GM23338 (cell line): ENCODE results near the gene FARS2. TPM values are rescaled to one million over a fixed set of nuclear protein-coding genes. Genes with fewer than 3 reads are reported as not detected.

Source experiments
- ATAC-seq: fragments of 200-7000 bp; cut with Tn5 transposase; 3 replicates; pipeline ENCODE4 v1.9.1; 2020
- DNase-seq: peaks from one replicate; pipeline ENCODE4 v3.0.0-alpha.2; 2015; ENCODE audit warnings: low spot score
- H2AFZ ChIP-seq: fragments of 200-600 bp; sonication (generic); 2 replicates; pipeline ENCODE4 v1.8.0; 2016; ENCODE audit warnings: antibody characterized with exemption, mild to moderate bottlenecking, moderate library complexity
- H3F3A ChIP-seq: fragments of 200-600 bp; sonication (generic); replicated peaks from 2 replicates; pipeline ENCODE4 v1.8.0; 2017; ENCODE audit warnings: antibody characterized with exemption, mixed run types, low read depth
- H3K27ac ChIP-seq: fragments of 200-600 bp; sonication (generic); 2 replicates; pipeline ENCODE4 v1.6.1; 2016; ENCODE audit warnings: low read depth
- H3K27me3 ChIP-seq: fragments of 200-600 bp; sonication (generic); 2 replicates; pipeline ENCODE4 v1.8.0; 2016; ENCODE audit warnings: mild to moderate bottlenecking, mixed run types, moderate library complexity; ENCODE audit not compliant: insufficient read depth
- H3K36me3 ChIP-seq: fragments of 200-600 bp; sonication (generic); 2 replicates; pipeline ENCODE4 v1.8.0; 2016; ENCODE audit warnings: mild to moderate bottlenecking; ENCODE audit not compliant: insufficient read depth
- H3K4me1 ChIP-seq: fragments of 200-600 bp; sonication (generic); 2 replicates; pipeline ENCODE4 v1.8.0; 2016; ENCODE audit warnings: mild to moderate bottlenecking, moderate library complexity; ENCODE audit not compliant: insufficient read depth
- H3K4me2 ChIP-seq: fragments of 200-600 bp; sonication (generic); 2 replicates; pipeline ENCODE4 v1.7.1; 2017; ENCODE audit warnings: mixed run types
- H3K4me3 ChIP-seq: fragments of 200-600 bp; sonication (generic); 2 replicates; pipeline ENCODE4 v1.6.1; 2016; ENCODE audit warnings: mixed run types
- H3K79me2 ChIP-seq: fragments of 200-600 bp; sonication (generic); replicated peaks from 2 replicates; pipeline ENCODE4 v1.8.0; 2017; ENCODE audit warnings: mild to moderate bottlenecking; ENCODE audit not compliant: insufficient read depth
- H3K9me2 ChIP-seq: fragments of 200-600 bp; sonication (generic); 2 replicates; pipeline ENCODE4 v1.8.0; 2017; ENCODE audit not compliant: insufficient read depth
- H4K20me1 ChIP-seq: fragments of 200-600 bp; sonication (generic); replicated peaks from 2 replicates; pipeline ENCODE4 v1.8.0; 2017; ENCODE audit warnings: mild to moderate bottlenecking; ENCODE audit not compliant: insufficient read depth
- H3K27ac Mint-ChIP-seq: 2 replicates; pipeline ENCODE4 v1.8.0; 2020; ENCODE audit warnings: inconsistent platforms, mild to moderate bottlenecking, moderate library complexity, mixed read lengths
- H3K27me3 Mint-ChIP-seq: 3 replicates; pipeline ENCODE4 v1.8.0; 2022; ENCODE audit warnings: low read depth, mild to moderate bottlenecking, moderate library complexity, mixed read lengths, inconsistent platforms; ENCODE audit not compliant: insufficient read depth, poor library complexity
- H3K36me3 Mint-ChIP-seq: 3 replicates; pipeline ENCODE4 v1.8.0; 2021; ENCODE audit warnings: low read depth, mild to moderate bottlenecking, inconsistent platforms, moderate library complexity, mixed read lengths
- H3K4me1 Mint-ChIP-seq: 3 replicates; pipeline ENCODE4 v1.8.0; 2020; ENCODE audit warnings: mild to moderate bottlenecking, inconsistent platforms, mixed read lengths
- H3K4me3 Mint-ChIP-seq: 3 replicates; pipeline ENCODE4 v1.8.0; 2021; ENCODE audit warnings: moderate library complexity, mild to moderate bottlenecking, inconsistent platforms, mixed read lengths
- H3K9me3 Mint-ChIP-seq: 3 replicates; pipeline ENCODE4 v1.8.0; 2020; ENCODE audit warnings: moderate library complexity, mild to moderate bottlenecking, inconsistent platforms, mixed read lengths
- CREB1 ChIP-seq: fragments of 250-450 bp; sonication (Bioruptor Pico); IDR thresholded peaks from 2 replicates; pipeline ENCODE4 v1.5.0; 2020; ENCODE audit warnings: low read depth, mild to moderate bottlenecking, moderate library complexity
- ETS1 ChIP-seq: IDR thresholded peaks from 2 replicates; pipeline ENCODE4 v1.6.1; 2016; ENCODE audit warnings: antibody characterized with exemption
- EZH2 ChIP-seq: fragments of 200-600 bp; sonication (generic); IDR thresholded peaks from one replicate; pipeline ENCODE4 v1.8.0; 2017; ENCODE audit warnings: antibody characterized with exemption, mild to moderate bottlenecking, low read depth; ENCODE audit not compliant: unreplicated experiment
- EZH2phosphoT487 ChIP-seq: fragments of 200-600 bp; sonication (generic); IDR thresholded peaks from one replicate; pipeline ENCODE4 v1.8.1; 2018; ENCODE audit warnings: antibody characterized with exemption; ENCODE audit not compliant: unreplicated experiment
- JUNB ChIP-seq: IDR thresholded peaks from one replicate; pipeline ENCODE4 v1.6.1; 2016; ENCODE audit warnings: antibody characterized with exemption; ENCODE audit not compliant: unreplicated experiment
- NANOG ChIP-seq: IDR thresholded peaks from 2 replicates; pipeline ENCODE4 v1.6.1; 2016; ENCODE audit warnings: antibody characterized with exemption, borderline replicate concordance
- POLR2AphosphoS5 ChIP-seq: IDR thresholded peaks from 2 replicates; pipeline ENCODE4 v1.6.1; 2016; ENCODE audit warnings: antibody characterized with exemption, low read depth
- STAT1 ChIP-seq: IDR thresholded peaks from one replicate; pipeline ENCODE4 v1.6.1; 2016; ENCODE audit warnings: antibody characterized with exemption; ENCODE audit not compliant: unreplicated experiment
- ZNF114 ChIP-seq: fragments of 250-450 bp; sonication (Bioruptor Pico); IDR thresholded peaks from 2 replicates; pipeline ENCODE4 v1.5.0; 2020; ENCODE audit warnings: mild to moderate bottlenecking, moderate library complexity
- ZNF331 ChIP-seq: fragments of 250-450 bp; sonication (Bioruptor Pico); IDR thresholded peaks from 2 replicates; pipeline ENCODE4 v1.5.0; 2020; ENCODE audit warnings: low read depth, mild to moderate bottlenecking, moderate library complexity
- ZNF462 ChIP-seq: fragments of 250-450 bp; sonication (Bioruptor Pico); IDR thresholded peaks from 2 replicates; pipeline ENCODE4 v1.5.0; 2020; ENCODE audit warnings: mild to moderate bottlenecking, moderate library complexity
- polyA plus RNA-seq: library from polyadenylated mRNA; unstranded; fragments of >200 nt; fragmentation: Nextera tagmentation; extraction: Ambion mirVana; gene quantifications from 2 replicates; pipeline ENCODE4 v1.2.1, GENCODE V29; 2016
- total RNA-seq: library from RNA; depleted of rRNA; stranded (reverse); fragments of >200 nt; shearing (Covaris generic); gene quantifications from 2 replicates; pipeline ENCODE4 v1.2.3, GENCODE V29; 2014
- TF ChIP-seq, protein P1 (sequence below), 2 experiments: fragments of 200-600 bp in 1 of 2; sonication (generic) in 1 of 2; conservative IDR thresholded peaks; 2 replicates each; pipeline versions ENCODE4 v1.5.1 to v1.6.1; 2016 to 2017; ENCODE audit warnings: antibody characterized with exemption in 2 of 2, low read depth in 2 of 2, mild to moderate bottlenecking in 2 of 2, moderate library complexity in 1 of 2
- TF ChIP-seq, protein P2 (sequence below): IDR thresholded peaks from one replicate; pipeline ENCODE4 v1.6.1; 2018; ENCODE audit warnings: antibody characterized with exemption; ENCODE audit not compliant: unreplicated experiment

Gene FARS2
- total and polyA plus RNA-seq, 2 experiments from 2014 or later = 7.6 to 19.0 TPM

GRCh38 chr6:5323979-5324378, 62.7 kb downstream of the FARS2 start:
- no peaks in the 10 kb centered on the region for H3K4me1 Mint-ChIP-seq
- Histone ChIP-seq H3K27me3 (no peaks in the 10 kb centered on the region), H3K4me3 (no peak overlapping the region), H3K4me1 (no peaks in the 10 kb centered on the region), H4K20me1 (no peaks in the 10 kb centered on the region), H3K36me3 (peaks cover 15% of the 10 kb centered on the region), H3K4me2 (no peak overlapping the region), H3K79me2 (peaks cover 4% of the 10 kb centered on the region; the same call in 1 of the 2 replicates), H2AFZ (no peak overlapping the region), H3K9me2 (no peaks in the 10 kb centered on the region), H3F3A (no peaks in the 10 kb centered on the region), H3K27ac (no peak overlapping the region)
- H3K27ac Mint-ChIP-seq = no peak overlapping the region
- peaks cover 41% of the 10 kb centered on the region for H3K9me3 Mint-ChIP-seq
- no peak overlapping the region for H3K4me3 Mint-ChIP-seq
- peaks cover 2% of the 10 kb centered on the region for H3K27me3 Mint-ChIP-seq
- DNase-seq (no peak), ATAC-seq (no peak)
- peaks cover 60% of the 10 kb centered on the region for H3K36me3 Mint-ChIP-seq
- TF ChIP-seq, protein P1, sequence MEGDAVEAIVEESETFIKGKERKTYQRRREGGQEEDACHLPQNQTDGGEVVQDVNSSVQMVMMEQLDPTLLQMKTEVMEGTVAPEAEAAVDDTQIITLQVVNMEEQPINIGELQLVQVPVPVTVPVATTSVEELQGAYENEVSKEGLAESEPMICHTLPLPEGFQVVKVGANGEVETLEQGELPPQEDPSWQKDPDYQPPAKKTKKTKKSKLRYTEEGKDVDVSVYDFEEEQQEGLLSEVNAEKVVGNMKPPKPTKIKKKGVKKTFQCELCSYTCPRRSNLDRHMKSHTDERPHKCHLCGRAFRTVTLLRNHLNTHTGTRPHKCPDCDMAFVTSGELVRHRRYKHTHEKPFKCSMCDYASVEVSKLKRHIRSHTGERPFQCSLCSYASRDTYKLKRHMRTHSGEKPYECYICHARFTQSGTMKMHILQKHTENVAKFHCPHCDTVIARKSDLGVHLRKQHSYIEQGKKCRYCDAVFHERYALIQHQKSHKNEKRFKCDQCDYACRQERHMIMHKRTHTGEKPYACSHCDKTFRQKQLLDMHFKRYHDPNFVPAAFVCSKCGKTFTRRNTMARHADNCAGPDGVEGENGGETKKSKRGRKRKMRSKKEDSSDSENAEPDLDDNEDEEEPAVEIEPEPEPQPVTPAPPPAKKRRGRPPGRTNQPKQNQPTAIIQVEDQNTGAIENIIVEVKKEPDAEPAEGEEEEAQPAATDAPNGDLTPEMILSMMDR (conservative IDR thresholded peaks at IDR 0.05; ENCODE audit: low read depth in 2 of 2) = no peak
- TF ChIP-seq JUNB (no peak), ETS1 (no peak), CREB1 (CRISPR knock-in tag) (no peak), STAT1 (no peak), ZNF114 (CRISPR knock-in tag) (no peak), EZH2phosphoT487 (no peak), ZNF462 (CRISPR knock-in tag) (no peak), ZNF331 (CRISPR knock-in tag) (no peak), NANOG (no peak), POLR2AphosphoS5 (no peak), EZH2 (no peak)
- TF ChIP-seq, protein P2, sequence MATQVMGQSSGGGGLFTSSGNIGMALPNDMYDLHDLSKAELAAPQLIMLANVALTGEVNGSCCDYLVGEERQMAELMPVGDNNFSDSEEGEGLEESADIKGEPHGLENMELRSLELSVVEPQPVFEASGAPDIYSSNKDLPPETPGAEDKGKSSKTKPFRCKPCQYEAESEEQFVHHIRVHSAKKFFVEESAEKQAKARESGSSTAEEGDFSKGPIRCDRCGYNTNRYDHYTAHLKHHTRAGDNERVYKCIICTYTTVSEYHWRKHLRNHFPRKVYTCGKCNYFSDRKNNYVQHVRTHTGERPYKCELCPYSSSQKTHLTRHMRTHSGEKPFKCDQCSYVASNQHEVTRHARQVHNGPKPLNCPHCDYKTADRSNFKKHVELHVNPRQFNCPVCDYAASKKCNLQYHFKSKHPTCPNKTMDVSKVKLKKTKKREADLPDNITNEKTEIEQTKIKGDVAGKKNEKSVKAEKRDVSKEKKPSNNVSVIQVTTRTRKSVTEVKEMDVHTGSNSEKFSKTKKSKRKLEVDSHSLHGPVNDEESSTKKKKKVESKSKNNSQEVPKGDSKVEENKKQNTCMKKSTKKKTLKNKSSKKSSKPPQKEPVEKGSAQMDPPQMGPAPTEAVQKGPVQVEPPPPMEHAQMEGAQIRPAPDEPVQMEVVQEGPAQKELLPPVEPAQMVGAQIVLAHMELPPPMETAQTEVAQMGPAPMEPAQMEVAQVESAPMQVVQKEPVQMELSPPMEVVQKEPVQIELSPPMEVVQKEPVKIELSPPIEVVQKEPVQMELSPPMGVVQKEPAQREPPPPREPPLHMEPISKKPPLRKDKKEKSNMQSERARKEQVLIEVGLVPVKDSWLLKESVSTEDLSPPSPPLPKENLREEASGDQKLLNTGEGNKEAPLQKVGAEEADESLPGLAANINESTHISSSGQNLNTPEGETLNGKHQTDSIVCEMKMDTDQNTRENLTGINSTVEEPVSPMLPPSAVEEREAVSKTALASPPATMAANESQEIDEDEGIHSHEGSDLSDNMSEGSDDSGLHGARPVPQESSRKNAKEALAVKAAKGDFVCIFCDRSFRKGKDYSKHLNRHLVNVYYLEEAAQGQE = no peak
